ENCODE results near the gene DPP6.

GRCh38 chr7:154917808-154918160 lies 865.6 kb downstream of the DPP6 start:
- no peak for TF ChIP-seq SAP30 (IDR thresholded peaks at IDR 0.05; ENCODE audit: insufficient read depth, insufficient replicate concordance, low read length)
- no peak for TF ChIP-seq ATF3 (IDR thresholded peaks at IDR 0.05; ENCODE audit: insufficient read depth, low read depth, low read length)
- TF ChIP-seq POLR2A (IDR thresholded peaks at IDR 0.05; ENCODE audit: control extremely low read depth in 1 of 2, low read depth in 2 of 2, low read length in 2 of 2) = no peak
- TF ChIP-seq YY1 (IDR thresholded peaks at IDR 0.05; ENCODE audit: low read depth, low read length) = no peak
- TF ChIP-seq EGR1 (IDR thresholded peaks at IDR 0.05; ENCODE audit: borderline replicate concordance, low read depth, low read length) = no peak
- TF ChIP-seq CTCF (IDR thresholded peaks at IDR 0.05; ENCODE audit: control extremely low read depth in 1 of 3, insufficient read depth in 1 of 3, low read depth in 1 of 3, low read length in 3 of 3) = no peak
- TF ChIP-seq GABPA (IDR thresholded peaks at IDR 0.05; ENCODE audit: borderline replicate concordance, insufficient read depth, low read length) = no peak
- no peak for TF ChIP-seq RFX5 (IDR thresholded peaks at IDR 0.05; ENCODE audit: borderline replicate concordance, low read depth, low read length)
- no peak for TF ChIP-seq JUN (IDR thresholded peaks at IDR 0.05; ENCODE audit: low read depth, low read length)
